Fibroblast of lung (primary cell): Measurements from ENCODE around the gene CAMTA1. TPM values are rescaled to one million over a fixed set of nuclear protein-coding genes. Genes with fewer than 3 reads are reported as not detected.

ENCODE experiments used
- DNase-seq, 2 donors: peaks; one replicate each; pipeline versions ENCODE4 v3.0.0 to v3.0.0-alpha.2; 2010; ENCODE audit warnings: low read depth in 2 of 2
- H2AFZ ChIP-seq: 2 replicates; pipeline ENCODE4 v1.5.1; 2012; ENCODE audit warnings: low read length, control low read depth, inconsistent platforms
- H3K27ac ChIP-seq: 2 replicates; pipeline ENCODE4 v1.5.1; 2011; ENCODE audit warnings: low read length, control low read depth; ENCODE audit not compliant: insufficient read depth
- H3K27me3 ChIP-seq: 2 replicates; pipeline ENCODE4 v1.5.1; 2011; ENCODE audit warnings: mild to moderate bottlenecking, low read length; ENCODE audit not compliant: control insufficient read depth, insufficient read depth
- H3K36me3 ChIP-seq: 2 replicates; pipeline ENCODE4 v1.5.1; 2011; ENCODE audit warnings: low read length; ENCODE audit not compliant: control insufficient read depth, insufficient read depth
- H3K4me1 ChIP-seq: 2 replicates; pipeline ENCODE4 v1.5.1; 2011; ENCODE audit warnings: low read length; ENCODE audit not compliant: control insufficient read depth, insufficient read depth; ENCODE audit errors: extremely low read depth
- H3K4me2 ChIP-seq: 2 replicates; pipeline ENCODE4 v1.5.1; 2011; ENCODE audit warnings: low read length, control low read depth; ENCODE audit not compliant: insufficient read depth; ENCODE audit errors: extremely low read depth
- H3K4me3 ChIP-seq, 4 experiments: fragments of 200-600 bp in 1 of 4; sonication (generic) in 1 of 4; replicated peaks in 1 of 4; 2 replicates each; pipeline ENCODE4 v1.5.1; 2011 to 2016; ENCODE audit warnings: low read length in 4 of 4, low read depth in 3 of 4, mild to moderate bottlenecking in 3 of 4, control low read depth in 2 of 4, inconsistent platforms in 1 of 4, mixed read lengths in 1 of 4; ENCODE audit not compliant: insufficient read depth in 1 of 4; ENCODE audit errors: control extremely low read depth in 1 of 4
- H3K79me2 ChIP-seq: 2 replicates; pipeline ENCODE4 v1.5.1; 2012; ENCODE audit warnings: mild to moderate bottlenecking, low read length, inconsistent platforms; ENCODE audit not compliant: control insufficient read depth, insufficient read depth
- H3K9ac ChIP-seq: 2 replicates; pipeline ENCODE4 v1.5.1; 2011; ENCODE audit warnings: mild to moderate bottlenecking, low read length, control low read depth; ENCODE audit not compliant: insufficient read depth
- H3K9me3 ChIP-seq: 2 replicates; pipeline ENCODE4 v1.5.1; 2012; ENCODE audit warnings: low read depth, low read length; ENCODE audit not compliant: control insufficient read depth, insufficient read depth
- H4K20me1 ChIP-seq: 2 replicates; pipeline ENCODE4 v1.5.1; 2011; ENCODE audit warnings: low read length; ENCODE audit not compliant: control insufficient read depth, insufficient read depth; ENCODE audit errors: extremely low read depth
- CTCF ChIP-seq, 2 donors: IDR thresholded peaks in 1 of 2; conservative IDR thresholded peaks in 1 of 2; 1 replicate in 1 of 2; 2 replicates in 1 of 2; pipeline ENCODE4 v1.5.1; 2011 to 2012; ENCODE audit warnings: low read length in 2 of 2, control low read depth in 1 of 2, inconsistent platforms in 1 of 2, low read depth in 1 of 2, mild to moderate bottlenecking in 1 of 2
- EZH2 ChIP-seq: IDR thresholded peaks from 2 replicates; pipeline ENCODE4 v1.5.1; 2012; ENCODE audit warnings: low read length, control low read depth, mild to moderate bottlenecking; ENCODE audit errors: missing control alignments
- polyA plus RNA-seq, 2 donors: library from polyadenylated mRNA; depleted of rRNA in 1 of 2; stranded (reverse) in 1 of 2; unstranded in 1 of 2; fragments of >200 nt; gene quantifications; 2 replicates each; pipeline ENCODE4 v1.2.1, GENCODE V29; 2011 to 2012; ENCODE audit warnings: missing spikeins in 1 of 2
- total RNA-seq: library from RNA; depleted of rRNA; stranded (reverse); fragments of >200 nt; gene quantifications from 2 replicates; pipeline ENCODE4 v1.2.1, GENCODE V29; 2014

CAMTA1 gene
- total and polyA plus RNA-seq, 2 donors (not counting 1 experiment from before 2014, with no cell fraction given) = 47.6 to 86.0 TPM

- TF ChIP-seq CTCF (conservative IDR thresholded peaks at IDR 0.05 in 1 of 2, IDR thresholded peaks at IDR 0.05 in 1 of 2; ENCODE audit: low read depth in 1 of 2, low read length in 2 of 2) = no peak
- TF ChIP-seq EZH2 = no peak
- Histone ChIP-seq H2AFZ (no peak overlapping the region), H3K4me3 (no peak overlapping the region), H3K27ac (no peak overlapping the region), H3K27me3 (no peaks in the 10 kb centered on the region), H3K4me1 (peaks cover 4% of the 10 kb centered on the region), H3K4me2 (no peak overlapping the region), H4K20me1 (no peaks in the 10 kb centered on the region), H3K9ac (no peak overlapping the region), H3K79me2 (no peaks in the 10 kb centered on the region), H3K9me3 (no peaks in the 10 kb centered on the region), H3K36me3 (no peaks in the 10 kb centered on the region)
- DNase-seq = no peak
Observed at GRCh38 chr1:7331926-7332535, 546.8 kb downstream of the CAMTA1 start.

- H3K27me3 ChIP-seq = no peaks in the 10 kb centered on the region
- no peaks in the 10 kb centered on the region for H3K36me3 ChIP-seq
- H3K4me1 ChIP-seq = peaks cover 4% of the 10 kb centered on the region
- DNase-seq = no peak
- H3K4me3 ChIP-seq = no peak overlapping the region
- H4K20me1 ChIP-seq = no peaks in the 10 kb centered on the region
- no peak overlapping the region for H3K27ac ChIP-seq
- TF ChIP-seq EZH2 (no peak), CTCF (conservative IDR thresholded peaks at IDR 0.05 in 1 of 2, IDR thresholded peaks at IDR 0.05 in 1 of 2; ENCODE audit: low read depth in 1 of 2, low read length in 2 of 2) (no peak)
- H3K9ac ChIP-seq = no peak overlapping the region
- H3K4me2 ChIP-seq = no peak overlapping the region
- H3K9me3 ChIP-seq = no peaks in the 10 kb centered on the region
- H3K79me2 ChIP-seq = no peaks in the 10 kb centered on the region
- no peak overlapping the region for H2AFZ ChIP-seq
Observed at GRCh38 chr1:7333094-7333493, 547.8 kb downstream of the CAMTA1 start.

GRCh38 chr1:7333620-7334019, 548.4 kb downstream of the CAMTA1 start:
- Histone ChIP-seq H3K79me2 (no peaks in the 10 kb centered on the region), H3K9ac (no peak overlapping the region)

More at GRCh38 chr1:7333620-7334019, 548.4 kb downstream of the CAMTA1 start:
- no peaks in the 10 kb centered on the region for H4K20me1 ChIP-seq
- H3K9me3 ChIP-seq = no peaks in the 10 kb centered on the region
- no peak overlapping the region for H2AFZ ChIP-seq
- peaks cover 4% of the 10 kb centered on the region for H3K4me1 ChIP-seq
- no peak overlapping the region for H3K4me2 ChIP-seq
- no peaks in the 10 kb centered on the region for H3K27me3 ChIP-seq
- no peak overlapping the region for H3K4me3 ChIP-seq
- no peaks in the 10 kb centered on the region for H3K36me3 ChIP-seq
- TF ChIP-seq CTCF (conservative IDR thresholded peaks at IDR 0.05 in 1 of 2, IDR thresholded peaks at IDR 0.05 in 1 of 2; ENCODE audit: low read depth in 1 of 2, low read length in 2 of 2) (no peak), EZH2 (no peak)
- no peak for DNase-seq
- no peak overlapping the region for H3K27ac ChIP-seq
